Muscle of leg (tissue), 11 donors: Measurements from ENCODE around the gene PITPNC1. TPM values are rescaled to one million over a fixed set of nuclear protein-coding genes. Genes with fewer than 3 reads are reported as not detected.
"Not testable (repeated sequence)": the region's sequence is repeated elsewhere in the genome, so short reads cannot be mapped to it uniquely, and the experiment has no call there.

Experiments used
- DNase-seq: peaks from one replicate; pipeline ENCODE4 v3.0.0; 2013
- H3K27ac ChIP-seq: one replicate; pipeline ENCODE4 v1.5.1; 2013; ENCODE audit warnings: mild to moderate bottlenecking, low read length, control low read depth
- H3K27me3 ChIP-seq: one replicate; pipeline ENCODE4 v1.6.1; 2013; ENCODE audit warnings: low read length; ENCODE audit not compliant: control insufficient read depth, insufficient read depth
- H3K36me3 ChIP-seq: one replicate; pipeline ENCODE4 v1.6.1; 2013; ENCODE audit warnings: low read length; ENCODE audit not compliant: control insufficient read depth, insufficient read depth
- H3K4me1 ChIP-seq: one replicate; pipeline ENCODE4 v1.6.1; 2013; ENCODE audit warnings: low read length; ENCODE audit not compliant: control insufficient read depth, insufficient read depth
- H3K4me3 ChIP-seq: one replicate; pipeline ENCODE4 v1.5.1; 2013; ENCODE audit warnings: low read length, control low read depth
- H3K9me3 ChIP-seq: replicated peaks from 2 replicates; pipeline ENCODE4 v1.6.1; 2013; ENCODE audit warnings: low read depth, low read length; ENCODE audit not compliant: control insufficient read depth
- WGBS: methylation state at CpG from one replicate; pipeline ENCODE4 v1.1.5; 2013; ENCODE audit warnings: missing lambda C conversion rate; ENCODE audit not compliant: insufficient coverage; 5-methylcytosine and 5-hydroxymethylcytosine counted together
- polyA plus RNA-seq, 8 donors: library from polyadenylated mRNA; unstranded; fragments of 120-200 nt; gene quantifications; one replicate each; pipeline versions ENCODE4 v1.2.1 to v1.2.3, GENCODE V29; 2013; ENCODE audit warnings: inconsistent platforms in 1 of 8, low replicate concordance in 1 of 8; ENCODE audit not compliant: insufficient read length in 8 of 8, insufficient read depth in 1 of 8
- total RNA-seq: library from RNA; stranded (reverse); fragments of 120-200 nt; gene quantifications from one replicate; pipeline ENCODE4 v1.2.4, GENCODE V29; 2013

PITPNC1 gene
- total and polyA plus RNA-seq, 9 donors, result 8.6 to 11.9 (median 10.0) TPM

DNA sequence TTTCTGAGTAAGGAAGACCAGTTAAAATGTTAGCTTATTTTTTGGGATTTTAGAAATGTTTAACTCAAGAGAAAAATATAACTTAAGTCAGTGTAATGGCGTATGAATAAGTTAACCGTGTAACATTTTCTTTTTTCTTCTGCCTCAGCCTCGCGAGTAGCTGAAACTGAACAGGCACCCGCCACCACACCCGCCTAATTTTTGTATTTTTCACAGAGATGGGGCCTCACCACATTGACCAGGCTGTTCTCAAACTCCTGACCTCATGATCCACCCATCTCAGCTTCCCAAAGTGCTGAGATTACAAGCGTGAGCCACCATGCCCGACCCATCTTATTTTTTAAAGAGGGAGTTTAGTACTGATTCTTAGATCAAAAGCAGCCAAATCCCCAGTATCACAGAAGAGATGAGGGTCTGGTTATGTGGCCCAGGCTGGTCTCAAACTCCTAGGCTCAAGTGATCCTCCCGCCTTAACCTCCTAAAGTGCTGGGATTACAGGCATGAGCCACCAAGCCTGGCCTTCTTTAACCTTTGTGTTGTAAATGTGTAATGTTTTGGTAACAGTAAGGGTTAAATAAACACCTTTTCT is 16.8 kb downstream of the PITPNC1 start:
- 92% methylated on average over 4 of the region's 9 CpGs for WGBS
- H3K36me3 ChIP-seq, result no peaks in the 10 kb centered on the region
- no peak overlapping the region for H3K4me3 ChIP-seq

GRCh38 chr17:67399676-67400075 is 22.6 kb downstream of the PITPNC1 start:
- Histone ChIP-seq H3K4me3 (no peak overlapping the region), H3K9me3 (no peaks in the 10 kb centered on the region), H3K27me3 (no peaks in the 10 kb centered on the region), H3K4me1 (peaks cover 10% of the 10 kb centered on the region), H3K36me3 (no peaks in the 10 kb centered on the region), H3K27ac (peak overlapping the region; percentile 84)
- WGBS, result no CpG with 5 or more reads among the region's 3 CpGs
- no peak for DNase-seq

More for the DNA sequence above, 16.8 kb downstream of the PITPNC1 start:
- peaks cover 2% of the 10 kb centered on the region for H3K4me1 ChIP-seq
- no peak overlapping the region for H3K27ac ChIP-seq
- DNase-seq, result no peak
- H3K9me3 ChIP-seq, result no peaks in the 10 kb centered on the region
- H3K27me3 ChIP-seq, result no peaks in the 10 kb centered on the region

DNA sequence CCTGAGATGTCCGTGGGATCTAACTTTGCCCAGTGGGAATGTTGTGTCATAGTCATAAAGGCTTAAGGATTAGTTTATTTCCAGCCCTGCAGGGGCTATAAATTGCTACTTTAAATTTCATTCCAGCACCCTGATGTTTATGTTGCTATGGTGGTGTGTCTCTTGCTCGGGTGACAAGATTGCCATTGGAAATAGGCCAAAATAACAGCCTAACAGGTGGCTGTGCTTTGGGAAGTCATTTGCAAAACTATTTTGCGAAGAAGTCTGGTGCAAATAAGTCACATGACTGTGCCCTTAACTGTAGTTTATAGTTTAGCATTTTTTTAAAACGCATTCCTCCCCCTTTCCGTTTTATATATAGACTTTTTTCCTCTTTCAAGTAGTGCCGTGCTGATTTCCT is 23.1 kb downstream of the PITPNC1 start:
- Histone ChIP-seq H3K9me3 (no peaks in the 10 kb centered on the region), H3K27me3 (no peaks in the 10 kb centered on the region), H3K4me1 (peaks cover 10% of the 10 kb centered on the region), H3K4me3 (no peak overlapping the region), H3K27ac (peak overlapping the region; percentile 84), H3K36me3 (no peaks in the 10 kb centered on the region)
- DNase-seq, result peak; percentile 81
- WGBS, result 0% methylated on average over 3 of the region's 6 CpGs

DNA sequence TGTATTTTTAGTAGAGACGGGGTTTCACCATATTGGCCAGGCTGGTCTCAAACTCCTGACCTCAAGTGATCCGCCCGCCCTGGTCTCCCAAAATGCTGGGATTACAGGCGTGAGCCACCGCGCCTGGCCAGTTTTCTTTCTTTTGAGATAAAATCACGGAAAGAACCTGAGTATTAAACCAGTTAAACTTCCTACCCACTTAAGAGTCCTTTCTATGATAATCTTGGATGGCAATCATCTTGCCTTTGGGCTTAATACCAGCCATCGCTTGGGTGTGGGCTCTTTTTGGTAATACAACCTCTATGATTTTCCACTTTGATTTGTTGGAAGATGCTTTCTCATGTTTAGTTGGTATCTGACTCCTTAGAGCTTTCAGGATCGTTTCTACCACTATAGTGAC is 24.0 kb downstream of the PITPNC1 start:
- H3K36me3 ChIP-seq, result no peaks in the 10 kb centered on the region
- WGBS, result 100% methylated on average over 4 of the region's 9 CpGs

GRCh38 chr17:67401598-67402504 is 24.8 kb downstream of the PITPNC1 start:
- H3K27me3 ChIP-seq, result no peaks in the 10 kb centered on the region
- H3K9me3 ChIP-seq, result no peaks in the 10 kb centered on the region
- 100% methylated on average over 3 of the region's 16 CpGs for WGBS
- H3K27ac ChIP-seq, result no peak overlapping the region
- no peaks in the 10 kb centered on the region for H3K36me3 ChIP-seq
- no peak overlapping the region for H3K4me3 ChIP-seq
- H3K4me1 ChIP-seq, result peaks cover 10% of the 10 kb centered on the region
- DNase-seq, result peak; percentile 17

More for the DNA sequence above, 24.0 kb downstream of the PITPNC1 start:
- Histone ChIP-seq H3K27me3 (no peaks in the 10 kb centered on the region), H3K27ac (no peak overlapping the region), H3K9me3 (no peaks in the 10 kb centered on the region), H3K4me3 (no peak overlapping the region), H3K4me1 (peaks cover 10% of the 10 kb centered on the region)
- no peak for DNase-seq

DNA sequence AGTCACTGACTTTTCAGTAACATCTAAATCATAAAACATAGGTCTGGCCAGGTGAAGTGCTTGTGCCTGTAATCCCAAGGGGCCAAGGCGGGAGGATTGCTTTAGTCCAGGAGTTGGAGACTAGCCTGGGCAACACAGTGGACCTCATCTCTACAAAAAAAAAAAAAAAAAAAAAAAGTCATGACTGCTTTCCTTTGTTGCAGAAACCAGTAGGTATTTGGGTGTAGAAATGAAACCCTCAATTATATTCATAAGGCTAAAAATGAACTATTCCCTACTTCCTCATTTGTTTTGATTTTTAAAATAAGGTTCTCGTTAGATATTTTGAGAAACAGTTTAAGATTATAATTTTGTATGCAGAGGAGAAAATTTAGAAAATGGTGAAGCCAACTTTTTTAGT is 26.0 kb downstream of the PITPNC1 start:
- peaks cover 10% of the 10 kb centered on the region for H3K4me1 ChIP-seq
- H3K27ac ChIP-seq, result no peak overlapping the region
- H3K9me3 ChIP-seq, result no peaks in the 10 kb centered on the region
- DNase-seq, result no peak
- whole genome bisulfite sequencing, result no CpG with 5 or more reads among the region's 2 CpGs
- no peaks in the 10 kb centered on the region for H3K27me3 ChIP-seq
- H3K36me3 ChIP-seq, result no peaks in the 10 kb centered on the region
- H3K4me3 ChIP-seq, result no peak overlapping the region

GRCh38 chr17:67403483-67403882 is 26.4 kb downstream of the PITPNC1 start:
- peaks cover 10% of the 10 kb centered on the region for H3K4me1 ChIP-seq
- H3K27me3 ChIP-seq, result no peaks in the 10 kb centered on the region
- WGBS, result 87% methylated on average over 2 of the region's 6 CpGs
- no peak for DNase-seq
- H3K36me3 ChIP-seq, result no peaks in the 10 kb centered on the region
- no peak overlapping the region for H3K4me3 ChIP-seq
- no peaks in the 10 kb centered on the region for H3K9me3 ChIP-seq
- no peak overlapping the region for H3K27ac ChIP-seq

DNA sequence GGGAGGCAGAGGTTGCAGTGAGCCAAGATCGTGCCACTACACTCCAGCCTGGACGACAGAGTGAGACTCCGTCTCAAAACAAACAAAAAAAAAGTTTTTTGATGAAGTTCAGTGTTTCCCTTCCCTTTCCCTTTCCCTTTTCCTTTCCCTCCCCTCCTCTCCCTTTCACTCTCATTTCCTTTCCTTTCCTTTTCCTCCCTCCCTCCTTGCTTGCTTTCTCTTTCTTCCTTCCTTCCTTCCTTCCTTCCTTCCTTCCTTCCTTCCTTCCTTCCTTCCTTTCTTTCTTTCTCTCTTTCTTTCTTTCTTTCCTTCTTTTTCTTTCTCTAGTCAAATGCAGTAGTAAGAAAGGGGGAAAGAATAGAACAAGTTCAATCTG is 31.4 kb downstream of the PITPNC1 start:
- H3K9me3 ChIP-seq, H3K36me3 ChIP-seq, H3K27ac ChIP-seq, H3K27me3 ChIP-seq, H3K4me1 ChIP-seq, DNase-seq, H3K4me3 ChIP-seq: not testable (repeated sequence)
- 100% methylated on average over 3 of the region's 3 CpGs for WGBS

GRCh38 chr17:67411397-67411796 is 34.3 kb downstream of the PITPNC1 start:
- Histone ChIP-seq H3K9me3 (peaks cover 2% of the 10 kb centered on the region), H3K4me1 (no peaks in the 10 kb centered on the region), H3K36me3 (no peaks in the 10 kb centered on the region), H3K4me3 (no peak overlapping the region), H3K27me3 (no peaks in the 10 kb centered on the region), H3K27ac (no peak overlapping the region)
- no peak for DNase-seq
- 92% methylated on average over 2 of the region's 4 CpGs for WGBS

- no peaks in the 10 kb centered on the region for H3K27me3 ChIP-seq
- peaks cover 2% of the 10 kb centered on the region for H3K9me3 ChIP-seq
- WGBS, result 100% methylated on average over 1 of the region's 4 CpGs
- no peaks in the 10 kb centered on the region for H3K4me1 ChIP-seq
- H3K4me3 ChIP-seq, result no peak overlapping the region
- no peaks in the 10 kb centered on the region for H3K36me3 ChIP-seq
- no peak overlapping the region for H3K27ac ChIP-seq
- no peak for DNase-seq
Measured at GRCh38 chr17:67412032-67412431, 35.0 kb downstream of the PITPNC1 start.
